ENCODE data around the gene WIPF3. TPM values are rescaled to one million over a fixed set of nuclear protein-coding genes. Genes with fewer than 3 reads are reported as not detected.

Gene WIPF3
- total RNA-seq, 3 donors from 2014 or later, result 0.16 to 3.2 (median 0.66) TPM

GRCh38 chr7:29895559-29895958, 89.3 kb downstream of the WIPF3 start:
- Histone ChIP-seq H3K9me3 (no peaks in the 10 kb centered on the region), H3K4me1 (no peaks in the 10 kb centered on the region), H3K27ac (no peak overlapping the region), H3K27me3 (no peaks in the 10 kb centered on the region), H3K4me3 (no peak overlapping the region), H3K36me3 (no peaks in the 10 kb centered on the region)
- no peak for TF ChIP-seq POLR2A (IDR thresholded peaks at IDR 0.05)
- TF ChIP-seq POLR2AphosphoS5 (IDR thresholded peaks at IDR 0.05), result no peak
- no peak for TF ChIP-seq CTCF (IDR thresholded peaks at IDR 0.05)
- DNase-seq (ENCODE audit: low spot score in 2 of 2), result no peak
- intact Hi-C loops (cut with DNase I; ENCODE audit: low total_unique reads), result no loop called here

- DNase-seq (ENCODE audit: low spot score in 2 of 2), result no peak
- Histone ChIP-seq H3K9me3 (no peaks in the 10 kb centered on the region), H3K27ac (no peak overlapping the region), H3K36me3 (no peaks in the 10 kb centered on the region), H3K4me3 (no peak overlapping the region), H3K4me1 (no peaks in the 10 kb centered on the region), H3K27me3 (no peaks in the 10 kb centered on the region)
- TF ChIP-seq POLR2A (IDR thresholded peaks at IDR 0.05), result no peak
- TF ChIP-seq POLR2AphosphoS5 (IDR thresholded peaks at IDR 0.05), result no peak
- no peak for TF ChIP-seq CTCF (IDR thresholded peaks at IDR 0.05)
- intact Hi-C loops (cut with DNase I; ENCODE audit: low total_unique reads), result no loop called here
These were observed 90.5 kb downstream of the WIPF3 start for GRCh38 chr7:29896685-29897411.

- no peak overlapping the region for H3K4me3 ChIP-seq
- no peaks in the 10 kb centered on the region for H3K36me3 ChIP-seq
- TF ChIP-seq POLR2A (IDR thresholded peaks at IDR 0.05) (no peak), CTCF (IDR thresholded peaks at IDR 0.05) (no peak), POLR2AphosphoS5 (IDR thresholded peaks at IDR 0.05) (no peak)
- intact Hi-C loops (cut with DNase I; ENCODE audit: low total_unique reads), result no loop called here
- H3K9me3 ChIP-seq, result no peaks in the 10 kb centered on the region
- DNase-seq (ENCODE audit: low spot score in 2 of 2), result no peak
- no peaks in the 10 kb centered on the region for H3K27me3 ChIP-seq
- H3K27ac ChIP-seq, result no peak overlapping the region
- H3K4me1 ChIP-seq, result no peaks in the 10 kb centered on the region
These were observed 92.0 kb downstream of the WIPF3 start for GRCh38 chr7:29898301-29898700.

- no peaks in the 10 kb centered on the region for H3K9me3 ChIP-seq
- intact Hi-C loops (cut with DNase I; ENCODE audit: low total_unique reads), result no loop called here
- H3K4me1 ChIP-seq, result no peaks in the 10 kb centered on the region
- no peaks in the 10 kb centered on the region for H3K27me3 ChIP-seq
- H3K36me3 ChIP-seq, result no peaks in the 10 kb centered on the region
- TF ChIP-seq POLR2A (IDR thresholded peaks at IDR 0.05) (no peak), CTCF (IDR thresholded peaks at IDR 0.05) (no peak), POLR2AphosphoS5 (IDR thresholded peaks at IDR 0.05) (no peak)
- no peak for DNase-seq (ENCODE audit: low spot score in 2 of 2)
- H3K4me3 ChIP-seq, result no peak overlapping the region
- no peak overlapping the region for H3K27ac ChIP-seq
These were observed 94.4 kb downstream of the WIPF3 start for GRCh38 chr7:29900745-29901144.

- no peak for TF ChIP-seq POLR2AphosphoS5 (IDR thresholded peaks at IDR 0.05)
- TF ChIP-seq CTCF (IDR thresholded peaks at IDR 0.05), result no peak
- no peak for TF ChIP-seq POLR2A (IDR thresholded peaks at IDR 0.05)
- H3K4me1 ChIP-seq, result no peaks in the 10 kb centered on the region
- H3K36me3 ChIP-seq, result no peaks in the 10 kb centered on the region
- H3K9me3 ChIP-seq, result peaks cover 0 to 11% of the 10 kb centered on the region in 2 donors
- intact Hi-C loops (cut with DNase I; ENCODE audit: low total_unique reads), result no loop called here
- no peak for DNase-seq (ENCODE audit: low spot score in 2 of 2)
- H3K4me3 ChIP-seq, result no peak overlapping the region
- no peak overlapping the region for H3K27ac ChIP-seq
- no peaks in the 10 kb centered on the region for H3K27me3 ChIP-seq
These were observed 100.1 kb downstream of the WIPF3 start for GRCh38 chr7:29906200-29907022.
